ENCODE data around the gene SLC35A1. TPM values are rescaled to one million over a fixed set of nuclear protein-coding genes. Genes with fewer than 3 reads are reported as not detected.

The SLC35A1 gene
- polyA plus RNA-seq, 5 donors: 48.1 to 68.0 (median 63.3) TPM

- no peak for DNase-seq
Measured at GRCh38 chr6:87514831-87515230, 42.1 kb downstream of the SLC35A1 start.

GRCh38 chr6:87518453-87518852, 45.7 kb downstream of the SLC35A1 start:
- no peak for DNase-seq

- DNase-seq: no peak
Measured at GRCh38 chr6:87522686-87523085, 49.9 kb downstream of the SLC35A1 start.

- DNase-seq: no peak
Measured at GRCh38 chr6:87529221-87529620, 56.4 kb downstream of the SLC35A1 start.

- DNase-seq: no peak
Measured at GRCh38 chr6:87534377-87535047, 61.7 kb downstream of the SLC35A1 start.

GRCh38 chr6:87538510-87539260, 65.9 kb downstream of the SLC35A1 start:
- no peak for DNase-seq

- no peak for DNase-seq
Measured at GRCh38 chr6:87539554-87539953, 66.8 kb downstream of the SLC35A1 start.

- peak in 1 of 2 donors; percentile 2 for DNase-seq
Measured at GRCh38 chr6:87540539-87540938, 67.8 kb downstream of the SLC35A1 start.

- DNase-seq: no peak
Measured at GRCh38 chr6:87541041-87541440, 68.3 kb downstream of the SLC35A1 start.

- DNase-seq: no peak
Measured at GRCh38 chr6:87541744-87542143, 69.0 kb downstream of the SLC35A1 start.

- DNase-seq: no peak
Measured at GRCh38 chr6:87543696-87544473, 71.1 kb downstream of the SLC35A1 start.

GRCh38 chr6:87544474-87544735, 71.6 kb downstream of the SLC35A1 start:
- no peak for DNase-seq

GRCh38 chr6:87551799-87552198, 79.0 kb downstream of the SLC35A1 start:
- DNase-seq: no peak

GRCh38 chr6:87553159-87553765, 80.5 kb downstream of the SLC35A1 start:
- no peak for DNase-seq

GRCh38 chr6:87555506-87555905, 82.7 kb downstream of the SLC35A1 start:
- no peak for DNase-seq

- DNase-seq: no peak
Measured at GRCh38 chr6:87558446-87558845, 85.7 kb downstream of the SLC35A1 start.

- no peak for DNase-seq
Measured at GRCh38 chr6:87561017-87561416, 88.2 kb downstream of the SLC35A1 start.

Other genes starting within 250 kb of the SLC35A1 start
- gene SMIM8, start 150.4 kb upstream of the SLC35A1 start, polyA plus RNA-seq (ENCODE audit: insufficient read depth in 1 of 5, insufficient read length in 5 of 5, low replicate concordance in 1 of 5): 10 to 100 TPM; 19.5 to 33.0 (median 24.3) TPM
- 1 to 10 TPM in 2 of 5 donors, under 1 TPM in 3; 0.18 to 2.3 (median 0.83) TPM for gene GJB7, start 143.7 kb upstream of the SLC35A1 start, polyA plus RNA-seq (ENCODE audit: insufficient read depth in 1 of 5, insufficient read length in 5 of 5, low replicate concordance in 1 of 5)
- gene C6orf163, start 128.2 kb upstream of the SLC35A1 start, polyA plus RNA-seq (ENCODE audit: insufficient read depth in 1 of 5, insufficient read length in 5 of 5, low replicate concordance in 1 of 5): 10 to 100 TPM in 1 of 5 donors, 1 to 10 TPM in 4; 5.7 to 10.8 (median 6.3) TPM
- gene CFAP206, start 65.0 kb upstream of the SLC35A1 start, polyA plus RNA-seq (ENCODE audit: insufficient read depth in 1 of 5, insufficient read length in 5 of 5, low replicate concordance in 1 of 5): 1 to 10 TPM; 1.2 to 4.2 (median 2.4) TPM
- 10 to 100 TPM; 60.4 to 80.8 (median 69.5) TPM for gene RARS2, start 117.0 kb downstream of the SLC35A1 start, polyA plus RNA-seq (ENCODE audit: insufficient read depth in 1 of 5, insufficient read length in 5 of 5, low replicate concordance in 1 of 5)
- 10 to 100 TPM; 28.1 to 51.4 (median 43.1) TPM for gene ORC3, start 117.2 kb downstream of the SLC35A1 start, polyA plus RNA-seq (ENCODE audit: insufficient read depth in 1 of 5, insufficient read length in 5 of 5, low replicate concordance in 1 of 5)
- 10 to 100 TPM; 63.4 to 72.5 (median 66.7) TPM for gene AKIRIN2, start 229.3 kb downstream of the SLC35A1 start, polyA plus RNA-seq (ENCODE audit: insufficient read depth in 1 of 5, insufficient read length in 5 of 5, low replicate concordance in 1 of 5)

Data from right lung (tissue), 5 donors.